ENCODE data around the gene NXPE3.
"Not testable (repeated sequence)": the region's sequence is repeated elsewhere in the genome, so short reads cannot be mapped to it uniquely, and the experiment has no call there.

The NXPE3 gene

DNA sequence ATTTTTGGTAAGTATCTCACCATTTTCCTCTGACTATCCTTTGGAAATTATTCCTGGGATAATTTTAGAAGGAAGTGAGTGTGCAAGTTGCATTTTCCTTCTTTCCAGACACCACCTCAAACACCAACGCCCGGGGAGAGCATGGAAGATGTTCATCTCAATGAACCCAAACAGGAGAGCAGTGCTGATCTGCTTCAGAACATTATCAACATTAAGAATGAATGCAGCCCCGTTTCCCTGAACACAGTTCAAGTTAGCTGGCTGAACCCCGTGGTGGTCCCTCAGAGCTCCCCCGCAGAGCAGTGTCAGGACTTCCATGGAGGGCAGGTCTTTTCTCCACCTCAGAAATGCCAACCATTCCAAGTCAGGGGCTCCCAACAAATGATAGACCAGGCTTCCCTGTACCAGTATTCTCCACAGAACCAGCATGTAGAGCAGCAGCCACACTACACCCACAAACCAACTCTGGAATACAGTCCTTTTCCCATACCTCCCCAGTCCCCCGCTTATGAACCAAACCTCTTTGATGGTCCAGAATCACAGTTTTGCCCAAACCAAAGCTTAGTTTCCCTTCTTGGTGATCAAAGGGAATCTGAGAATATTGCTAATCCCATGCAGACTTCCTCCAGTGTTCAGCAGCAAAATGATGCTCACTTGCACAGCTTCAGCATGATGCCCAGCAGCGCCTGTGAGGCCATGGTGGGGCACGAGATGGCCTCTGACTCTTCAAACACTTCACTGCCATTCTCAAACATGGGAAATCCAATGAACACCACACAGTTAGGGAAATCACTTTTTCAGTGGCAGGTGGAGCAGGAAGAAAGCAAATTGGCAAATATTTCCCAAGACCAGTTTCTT is 74.2 kb downstream of the NXPE3 start:
- no peak for DNase-seq (ENCODE audit: low read depth)

DNA sequence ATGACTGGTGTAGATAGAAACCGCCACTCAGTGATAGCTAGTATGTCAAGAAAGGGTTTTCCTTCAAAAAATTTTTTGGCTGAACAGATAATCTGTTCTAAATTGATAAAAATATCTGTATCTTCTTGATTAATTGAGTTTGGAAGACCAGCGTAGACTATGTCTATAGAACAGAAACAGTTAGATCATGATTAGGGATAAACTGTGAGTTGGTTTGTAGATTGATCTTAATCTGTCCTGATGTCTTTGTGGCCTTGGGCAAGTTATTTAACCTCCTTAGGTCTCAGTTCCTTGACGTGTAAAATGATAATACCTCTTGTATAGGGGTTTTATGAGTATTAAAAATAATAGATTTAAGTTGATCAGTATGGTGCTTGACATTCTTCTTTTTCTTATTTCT is 75.0 kb downstream of the NXPE3 start:
- DNase-seq (ENCODE audit: low read depth): no peak

DNA sequence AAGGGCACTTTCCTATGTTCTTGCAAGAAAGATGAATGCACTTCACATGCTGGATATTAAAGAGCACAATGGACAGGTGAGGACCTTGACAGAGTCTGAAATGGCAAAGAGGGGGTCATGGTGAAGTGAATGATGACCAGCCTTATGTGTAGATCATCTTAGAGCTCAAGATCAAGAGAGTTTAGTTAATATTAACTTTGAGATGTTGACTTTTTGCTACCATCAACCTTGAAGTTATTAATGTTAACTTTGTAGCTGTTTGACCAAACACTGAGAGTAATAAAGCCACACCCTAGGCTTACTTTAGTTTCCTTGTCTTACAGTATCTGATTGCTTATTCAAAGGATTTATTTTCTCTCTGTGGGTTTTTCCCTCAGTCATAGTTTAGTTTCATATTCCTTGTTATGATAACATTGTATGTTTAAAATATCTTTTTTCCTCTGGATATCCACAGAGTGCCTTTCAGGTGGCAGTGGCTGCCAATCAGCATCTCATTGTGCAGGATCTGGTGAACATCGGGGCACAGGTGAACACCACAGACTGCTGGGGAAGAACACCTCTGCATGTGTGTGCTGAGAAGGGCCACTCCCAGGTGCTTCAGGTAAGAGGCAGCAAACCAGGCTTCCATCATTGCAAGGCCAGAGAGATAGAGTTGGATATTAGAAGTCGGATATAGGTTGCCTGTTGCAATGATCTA is 75.7 kb downstream of the NXPE3 start:
- no peak for DNase-seq (ENCODE audit: low read depth)

DNA sequence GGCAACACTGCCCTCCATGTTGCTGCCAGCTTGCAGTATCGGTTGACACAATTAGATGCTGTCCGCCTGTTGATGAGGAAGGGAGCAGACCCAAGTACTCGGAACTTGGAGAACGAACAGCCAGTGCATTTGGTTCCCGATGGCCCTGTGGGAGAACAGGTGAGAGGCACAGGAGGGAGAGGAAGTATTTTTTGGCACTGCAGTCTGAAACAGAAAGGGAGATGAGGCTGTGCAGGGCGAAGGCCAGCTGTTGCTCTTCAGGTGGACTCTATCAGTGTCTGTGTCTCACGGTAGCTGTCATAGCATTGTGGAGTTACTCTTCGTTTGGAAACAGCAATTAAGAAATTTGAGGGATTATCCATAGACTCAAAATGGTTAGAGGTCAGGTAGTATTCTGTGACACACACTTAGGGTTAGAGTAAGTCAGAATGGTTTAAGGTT is 78.3 kb downstream of the NXPE3 start:
- no peak for DNase-seq (ENCODE audit: low read depth)

DNA sequence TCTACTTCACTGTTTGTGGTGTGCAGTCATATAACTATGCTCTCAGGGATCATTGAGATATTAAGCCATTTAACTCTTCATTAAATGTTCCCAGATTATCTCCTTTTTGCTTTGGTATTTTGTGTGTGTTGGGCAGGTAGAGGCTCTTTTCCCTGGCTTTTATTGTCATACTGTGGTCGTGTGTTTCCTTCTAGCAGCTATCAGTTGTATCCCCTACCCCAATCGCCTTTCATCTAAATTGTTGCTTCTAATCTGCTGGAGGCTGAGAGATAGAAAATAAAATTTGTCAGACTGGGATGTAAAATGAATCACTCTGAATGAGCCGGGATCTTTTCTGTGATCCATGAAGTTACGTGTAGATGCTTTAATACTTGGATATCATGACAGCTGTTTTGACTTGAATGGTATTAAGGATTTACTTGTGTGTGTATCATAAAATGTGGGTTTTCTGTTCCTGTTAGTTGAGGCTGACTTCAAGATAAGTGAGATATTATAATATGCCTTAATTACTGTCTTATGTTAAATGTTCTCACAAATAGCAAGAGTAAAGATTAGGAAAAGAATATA is 79.5 kb downstream of the NXPE3 start:
- DNase-seq (ENCODE audit: low read depth): no peak

DNA sequence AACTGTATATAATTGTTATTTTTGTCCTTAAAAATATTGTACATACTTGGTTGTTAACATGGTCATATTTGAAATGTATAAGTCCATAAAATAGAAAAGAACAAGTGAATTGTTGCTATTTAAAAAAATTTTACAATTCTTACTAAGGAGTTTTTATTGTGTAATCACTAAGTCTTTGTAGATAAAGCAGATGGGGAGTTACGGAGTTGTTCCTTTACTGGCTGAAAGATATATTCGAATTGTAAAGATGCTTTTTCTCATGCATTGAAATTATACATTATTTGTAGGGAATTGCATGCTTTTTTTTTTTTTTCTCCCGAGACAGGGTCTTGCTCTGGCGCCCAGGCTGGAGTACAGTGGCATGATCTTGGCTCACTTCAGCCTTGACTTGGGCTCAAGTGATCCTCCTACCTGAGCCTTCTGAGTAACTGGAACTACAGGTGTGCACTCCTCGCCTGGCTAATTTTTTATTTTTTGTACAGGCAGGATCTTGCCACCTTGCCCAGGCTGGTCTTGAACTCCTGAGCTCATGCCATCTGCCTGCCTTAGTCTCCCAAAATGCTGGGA is 81.0 kb downstream of the NXPE3 start:
- DNase-seq (ENCODE audit: low read depth): no peak

DNA sequence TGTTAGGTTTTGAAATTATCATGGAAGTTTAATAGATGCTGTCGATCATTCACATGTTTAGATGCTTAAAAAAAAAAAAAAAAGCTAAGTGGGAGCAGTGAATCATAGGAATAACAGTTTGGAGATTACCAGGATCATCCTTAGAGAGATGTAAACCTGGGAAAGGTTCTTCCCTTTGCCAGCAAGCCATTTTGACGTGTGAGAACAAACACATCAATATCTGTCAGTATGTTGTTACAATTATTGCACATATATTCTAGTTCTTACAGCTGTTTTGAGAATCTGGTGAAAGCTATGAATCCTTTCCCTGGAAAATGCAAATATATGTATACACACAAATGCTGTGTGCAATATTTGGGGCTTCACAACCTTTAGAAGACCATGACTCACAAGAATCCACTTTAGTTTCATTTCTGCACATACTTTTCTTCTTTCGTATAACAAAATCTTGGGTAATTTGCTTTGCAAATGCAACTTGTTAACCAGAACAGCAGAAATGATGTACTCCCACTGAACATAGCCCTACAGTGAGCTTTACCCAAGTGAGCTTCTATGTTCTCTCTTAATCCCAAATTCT is 82.3 kb downstream of the NXPE3 start:
- no peak for DNase-seq (ENCODE audit: low read depth)

DNA sequence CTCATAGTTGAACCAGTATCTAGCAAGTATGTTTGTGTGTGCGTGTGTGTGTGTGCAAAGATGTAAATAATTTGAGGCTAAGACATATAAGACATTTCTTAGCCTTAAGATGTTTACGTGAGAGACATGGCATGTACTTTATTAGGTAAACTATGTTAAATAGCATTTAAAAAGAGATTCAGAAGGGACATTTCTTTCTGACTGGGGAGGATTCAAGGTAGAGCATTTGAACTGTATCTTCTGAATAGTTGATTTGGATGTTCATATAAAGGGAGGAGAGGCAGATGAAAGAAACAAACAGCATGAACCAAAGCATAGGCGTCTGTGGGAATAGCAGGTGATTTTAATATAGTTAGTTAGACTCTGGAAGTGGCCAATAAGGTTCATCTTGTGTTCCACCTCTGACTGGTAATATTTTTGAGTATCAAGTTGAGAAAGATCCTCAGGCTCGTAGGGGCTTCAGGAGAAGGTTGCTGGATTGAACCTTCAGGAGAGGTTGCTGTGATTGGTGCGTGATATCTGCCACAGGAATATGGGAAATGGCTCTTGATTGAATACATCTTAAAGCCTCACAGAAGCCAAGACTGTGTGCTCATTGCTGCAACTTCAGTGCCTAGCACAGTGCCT is 82.9 kb downstream of the NXPE3 start:
- DNase-seq (ENCODE audit: low read depth): no peak

DNA sequence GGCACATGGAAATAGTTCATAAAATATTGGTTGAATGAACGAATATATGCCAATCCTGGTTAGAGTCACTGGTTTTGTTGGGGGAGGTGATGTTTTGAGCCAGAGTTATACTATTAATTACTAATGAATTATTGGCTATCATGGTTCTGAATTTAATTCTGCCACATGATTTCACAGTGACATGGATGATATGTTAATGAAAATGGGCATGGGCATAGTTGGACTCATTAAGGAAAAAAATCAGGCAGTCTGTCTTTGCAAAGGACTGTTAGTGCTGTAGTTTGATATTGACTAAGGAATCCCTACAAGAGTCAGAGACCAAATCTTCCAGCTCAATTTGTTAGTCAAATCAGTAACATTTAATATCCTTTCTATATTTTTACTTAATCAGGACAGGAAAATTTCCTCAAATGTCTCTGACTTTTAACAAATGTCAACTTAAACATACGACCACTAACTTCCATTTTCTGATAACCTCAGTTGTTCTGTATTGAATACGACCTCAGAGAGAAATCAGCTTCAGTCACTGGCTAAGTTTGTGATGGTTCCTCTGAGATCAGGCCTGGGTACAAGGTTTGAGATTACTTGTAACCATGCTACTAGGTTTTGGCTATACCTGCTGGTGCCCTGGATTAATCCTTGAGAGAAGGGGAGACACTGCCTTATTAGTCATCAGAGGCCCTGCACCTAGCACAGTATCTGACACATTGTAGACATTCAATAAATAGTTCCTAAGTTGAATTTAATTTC is 83.6 kb downstream of the NXPE3 start:
- no peak for DNase-seq (ENCODE audit: low read depth)

DNA sequence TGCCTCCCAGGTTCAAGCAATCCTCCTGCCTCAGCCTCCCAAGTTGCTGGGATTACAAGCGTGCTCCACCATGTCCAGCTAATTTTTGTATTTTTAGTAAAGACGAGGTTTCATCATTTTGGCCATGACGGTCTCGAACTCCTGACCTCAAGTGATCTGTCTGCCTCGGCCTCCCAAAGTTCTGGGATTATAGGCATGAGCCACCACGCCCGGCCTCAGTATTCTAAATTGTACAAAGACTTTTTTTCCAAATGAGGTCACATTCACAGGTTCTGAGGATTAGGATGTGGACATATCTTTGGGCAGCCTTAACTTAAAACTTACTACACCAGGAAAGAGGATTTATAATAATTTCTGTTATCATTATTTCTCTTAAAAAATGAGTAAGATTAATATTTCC is 85.9 kb downstream of the NXPE3 start:
- DNase-seq (ENCODE audit: low read depth): not testable (repeated sequence)

DNA sequence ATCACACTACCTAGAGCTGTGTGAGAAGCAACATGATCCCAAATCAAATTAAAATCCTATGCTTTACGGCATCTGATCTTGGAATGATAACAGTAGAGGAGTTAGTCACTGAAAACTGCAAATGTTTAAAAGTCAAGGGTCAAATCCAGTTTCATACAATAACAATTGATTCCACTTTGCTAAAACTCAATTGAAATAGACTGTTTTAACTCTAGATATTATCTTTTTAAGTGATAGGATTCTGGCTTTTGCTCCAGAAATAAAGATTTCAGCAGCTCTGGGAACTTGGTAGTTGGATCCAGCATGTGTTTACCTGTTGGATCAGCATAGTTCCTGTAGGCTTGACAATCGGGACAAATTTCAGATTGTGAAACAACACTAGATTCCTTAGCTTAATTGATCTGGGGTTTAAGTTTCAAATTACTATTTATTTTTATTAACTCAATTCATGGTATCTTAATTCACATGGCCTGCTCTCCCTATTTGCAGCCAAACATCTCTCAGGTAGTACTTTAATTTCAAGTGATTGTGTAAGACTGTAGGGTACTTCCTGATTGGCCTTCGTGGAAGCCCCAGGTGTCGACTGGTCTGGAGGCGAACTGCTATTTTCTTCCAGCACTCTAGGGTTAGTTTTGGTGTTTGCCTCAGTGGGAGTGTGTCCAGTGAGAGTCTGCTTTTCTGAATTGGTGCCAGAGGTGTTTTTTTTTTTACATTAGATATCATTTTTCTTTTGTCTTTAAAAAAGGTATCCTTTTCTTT is 86.9 kb downstream of the NXPE3 start:
- DNase-seq (ENCODE audit: low read depth): no peak

DNA sequence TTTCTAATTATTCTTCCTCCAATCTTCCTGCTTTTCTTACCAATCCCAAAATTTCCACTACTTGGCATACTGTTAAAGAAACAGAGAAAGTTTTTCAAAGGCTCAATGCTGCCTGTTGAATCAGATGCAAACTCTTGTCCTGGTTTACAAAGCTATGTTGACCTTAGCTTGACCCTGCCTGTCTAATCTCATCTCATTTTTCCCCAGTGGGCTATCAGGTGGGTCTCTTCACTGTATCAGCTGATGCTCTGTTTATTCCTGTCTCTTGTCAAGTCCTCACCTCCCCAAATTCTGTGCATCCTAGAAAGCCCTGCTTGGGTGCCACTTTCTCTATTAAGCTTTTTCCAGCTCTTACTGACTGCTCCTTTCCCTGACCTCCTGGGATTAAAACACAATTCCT is 88.5 kb downstream of the NXPE3 start:
- no peak for DNase-seq (ENCODE audit: low read depth)

DNA sequence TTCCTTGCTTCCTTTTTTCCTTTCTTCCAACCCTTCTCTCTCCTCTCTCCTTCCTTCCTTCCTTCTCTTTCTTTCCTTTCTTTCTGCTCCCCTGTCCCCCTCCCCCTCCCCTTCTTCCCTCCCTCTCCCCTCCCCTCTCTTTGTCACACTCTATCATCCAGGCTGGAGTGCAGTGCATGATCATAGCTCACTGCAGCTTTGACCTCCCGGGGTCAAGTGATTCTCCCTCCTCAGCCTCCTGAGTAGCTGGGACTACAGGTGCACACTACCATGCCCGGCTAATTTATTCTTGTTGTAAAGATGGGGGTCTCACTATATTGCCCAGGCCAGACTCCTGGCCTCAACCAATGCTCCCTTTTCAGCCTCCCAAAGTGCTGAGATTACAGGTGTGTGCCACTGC is 89.0 kb downstream of the NXPE3 start:
- DNase-seq (ENCODE audit: low read depth): no peak

DNA sequence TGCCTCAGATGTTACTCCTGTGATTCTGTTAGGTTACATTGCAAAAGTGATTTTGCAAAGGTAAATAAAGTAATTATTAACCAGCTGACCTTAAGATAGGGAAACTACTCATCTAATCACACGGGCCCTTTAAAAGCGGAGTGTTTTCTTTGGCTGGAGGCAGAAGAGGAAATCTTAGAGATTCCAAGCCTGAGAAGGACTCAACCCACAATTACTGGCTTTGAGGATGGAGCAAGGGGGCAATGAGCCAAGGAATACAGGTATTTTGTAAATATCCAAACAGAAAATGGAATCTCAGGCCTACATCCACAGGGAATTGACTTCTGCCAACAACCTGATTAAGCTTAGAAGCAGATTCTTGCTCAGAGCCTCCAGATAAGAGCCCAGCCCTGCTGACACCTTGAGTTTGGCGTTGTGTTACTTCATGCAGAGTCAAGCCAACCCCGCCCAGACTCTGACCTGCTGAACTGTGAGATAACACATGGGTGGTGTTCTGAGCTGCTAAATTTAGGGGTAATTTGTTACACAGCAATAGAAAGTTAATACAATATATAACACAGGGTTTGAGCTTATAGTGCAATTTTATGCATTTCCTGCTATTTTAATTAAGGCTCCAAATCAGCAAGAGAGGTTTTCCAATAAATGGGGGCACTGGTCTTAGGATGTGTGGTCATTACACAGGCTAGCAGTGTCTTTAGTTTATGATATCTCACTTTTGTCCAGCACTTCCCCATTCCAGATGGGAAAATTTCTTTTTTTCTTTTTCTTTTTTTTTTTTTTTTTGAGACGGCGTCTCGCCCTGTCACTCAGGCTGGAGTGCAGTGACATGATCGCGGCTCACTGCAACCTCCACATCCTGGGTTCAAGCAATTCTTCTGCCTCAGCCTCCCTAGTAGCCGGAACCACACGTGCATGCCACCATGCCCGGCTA is 89.8 kb downstream of the NXPE3 start:
- DNase-seq (ENCODE audit: low read depth): no peak

DNA sequence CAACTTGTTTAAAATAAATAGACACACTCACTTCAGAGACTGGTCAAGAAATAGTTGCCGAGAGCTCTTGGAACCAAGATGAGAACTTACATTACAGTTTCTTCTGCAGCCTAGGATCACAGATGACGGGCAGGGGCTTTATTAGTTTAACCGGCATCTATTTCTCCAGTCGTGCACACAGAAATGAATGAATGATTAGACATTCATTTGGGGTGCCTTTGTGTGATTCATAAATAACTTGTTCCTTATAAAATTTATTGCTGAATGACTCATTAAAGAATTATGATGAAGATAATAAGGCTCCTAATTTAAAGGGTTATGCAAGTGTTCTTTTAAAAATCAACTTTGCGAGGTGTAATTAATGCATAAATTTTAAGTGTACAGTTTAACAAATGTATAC is 91.1 kb downstream of the NXPE3 start:
- DNase-seq (ENCODE audit: low read depth): no peak

DNA sequence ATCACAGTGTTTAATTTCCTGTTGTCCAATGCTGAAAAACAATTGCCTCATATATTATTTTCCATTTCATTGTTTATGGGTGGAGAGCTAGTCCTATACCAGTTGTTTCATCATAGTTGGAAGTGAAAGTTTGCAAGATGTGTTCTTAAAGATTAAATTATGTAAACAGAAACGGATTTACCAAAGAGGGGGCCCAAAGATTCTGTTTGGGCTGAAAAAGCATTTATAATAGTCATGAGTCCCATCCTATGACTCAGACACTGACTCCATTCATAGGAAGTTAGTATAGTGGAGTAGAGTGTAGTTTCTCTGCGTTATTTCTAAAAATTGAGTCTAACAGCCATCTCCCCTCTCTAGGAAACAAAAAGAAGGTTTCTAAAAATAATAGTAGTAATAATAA is 94.6 kb downstream of the NXPE3 start:
- no peak for DNase-seq (ENCODE audit: low read depth)

DNA sequence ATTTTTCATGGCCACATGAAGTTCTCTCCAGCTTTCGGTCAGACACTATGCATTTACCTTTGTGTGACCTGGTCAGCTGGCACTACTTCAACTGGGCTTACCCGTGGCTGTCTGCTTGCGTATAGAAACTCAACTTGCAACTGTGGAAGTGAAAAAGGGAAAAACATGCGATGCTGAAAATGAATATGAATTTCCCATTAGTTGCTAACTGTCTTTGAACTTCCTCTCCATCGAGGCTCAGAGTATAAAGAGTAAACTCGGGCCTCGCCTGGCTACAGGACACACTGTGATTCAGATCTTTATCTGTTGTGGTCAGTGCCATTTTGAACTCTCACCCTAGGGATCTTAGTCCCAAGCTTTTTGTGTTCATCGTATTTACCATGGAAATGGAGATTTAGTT is 97.1 kb downstream of the NXPE3 start:
- no peak for DNase-seq (ENCODE audit: low read depth)

Data from GM04503 (cell line).